GM12878 (cell line): ENCODE results near the gene GSTA1. TPM values are rescaled to one million over a fixed set of nuclear protein-coding genes. Genes with fewer than 3 reads are reported as not detected.
"Not testable (repeated sequence)": the region's sequence is repeated elsewhere in the genome, so short reads cannot be mapped to it uniquely, and the experiment has no call there.

ENCODE experiments used
- ATAC-seq: fragments of 200-7000 bp; cut with Tn5 transposase; 3 replicates; pipeline ENCODE4 v1.9.1; 2020; ENCODE audit warnings: mild to moderate bottlenecking, moderate library complexity
- BruUV-seq: library from RNA; stranded (reverse); fragments of 400-500 nt; replicated peaks from 2 replicates; lab custom pipeline; 2021; lab: Mats Ljungman, UMichigan
- CTCF ChIA-PET: fragments of 300-600 bp; sonication (Branson Sonifier 250); formaldehyde crosslinking; extraction: SDS; loops from one replicate; lab custom pipeline; 2021; ENCODE audit warnings: inconsistent platforms; lab: Yijun Ruan, JAX
- POLR2A ChIA-PET: fragments of 350-600 bp; formaldehyde crosslinking; extraction: SDS; loops from one replicate; lab custom pipeline; 2021; ENCODE audit warnings: inconsistent platforms; lab: Charles Lee
- RAD21 ChIA-PET: fragments of 300-600 bp; sonication (Branson Sonifier 250); formaldehyde crosslinking; loops from one replicate; lab custom pipeline; 2023; ENCODE audit warnings: antibody characterized with exemption; ENCODE audit not compliant: unreplicated experiment; lab: Charles Lee
- SMC1A ChIA-PET: fragments of 300-600 bp; sonication (Branson Sonifier 250); formaldehyde crosslinking; loops from one replicate; lab custom pipeline; 2023; ENCODE audit not compliant: unreplicated experiment, uncharacterized antibody; lab: Charles Lee
- DNase-seq: peaks from one replicate; pipeline ENCODE4 v3.0.0-alpha.2; 2011; ENCODE audit warnings: low read depth, low spot score
- FAIRE-seq: peaks from 3 replicates; lab custom pipeline; 2011; peaks lifted over from hg19 to GRCh38; lab: Jason Lieb, UNC
- H2AFZ ChIP-seq: 2 replicates; pipeline ENCODE4 v1.6.0; 2011; ENCODE audit warnings: low read depth, low read length, control low read depth; ENCODE audit not compliant: control insufficient read depth
- H3K27ac ChIP-seq: 2 replicates; pipeline ENCODE4 v1.5.1; 2011; ENCODE audit warnings: control low read depth; ENCODE audit not compliant: control insufficient read depth, insufficient read depth
- H3K27me3 ChIP-seq, 2 experiments: replicated peaks in 1 of 2; 2 replicates each; pipeline versions ENCODE4 v1.6.0 to v1.6.1; 2011; ENCODE audit warnings: low read length in 1 of 2; ENCODE audit not compliant: control insufficient read depth in 2 of 2, insufficient read depth in 2 of 2
- H3K36me3 ChIP-seq, 2 experiments: 2 replicates each; pipeline ENCODE4 v1.5.1; 2011; ENCODE audit warnings: low read length in 1 of 2; ENCODE audit not compliant: control insufficient read depth in 2 of 2, insufficient read depth in 2 of 2
- H3K4me1 ChIP-seq: 2 replicates; pipeline ENCODE4 v1.6.1; 2011; ENCODE audit warnings: mild to moderate bottlenecking, low read length, moderate library complexity, mixed read lengths; ENCODE audit not compliant: control insufficient read depth, insufficient read depth
- H3K4me2 ChIP-seq: 2 replicates; pipeline ENCODE4 v1.6.0; 2011; ENCODE audit warnings: control low read depth; ENCODE audit not compliant: control insufficient read depth, insufficient read depth
- H3K4me3 ChIP-seq: fragments of 200-600 bp; sonication (generic); 2 replicates; pipeline ENCODE4 v1.5.1; 2016
- H3K79me2 ChIP-seq: 2 replicates; pipeline ENCODE4 v1.6.0; 2011; ENCODE audit warnings: low read length; ENCODE audit not compliant: control insufficient read depth, insufficient read depth
- H3K9ac ChIP-seq: 2 replicates; pipeline ENCODE4 v1.8.0; 2011; ENCODE audit warnings: low read length, control low read depth, mixed read lengths; ENCODE audit not compliant: control insufficient read depth, insufficient read depth
- H3K9me3 ChIP-seq: replicated peaks from 3 replicates; pipeline ENCODE4 v1.5.1; 2011; ENCODE audit warnings: mild to moderate bottlenecking, low read length; ENCODE audit not compliant: control insufficient read depth, insufficient read depth
- H4K20me1 ChIP-seq: 2 replicates; pipeline ENCODE4 v1.6.0; 2011; ENCODE audit not compliant: control insufficient read depth, insufficient read depth
- FOXM1 ChIP-seq: IDR thresholded peaks from 2 replicates; pipeline ENCODE4 v1.6.1; 2012; ENCODE audit warnings: low read depth, mild to moderate bottlenecking, inconsistent platforms, low read length, moderate library complexity
- HDAC2 ChIP-seq: fragments of 200-600 bp; sonication (generic); IDR thresholded peaks from 2 replicates; pipeline ENCODE4 v1.6.1; 2017
- WGBS: methylation state at CpG from one replicate; pipeline ENCODE4 v1.1.6; 2016; ENCODE audit warnings: low lambda C conversion rate; ENCODE audit not compliant: insufficient replicate concordance, insufficient coverage; ENCODE audit errors: missing lambda C conversion rate; 5-methylcytosine and 5-hydroxymethylcytosine counted together
- in situ Hi-C: fragments of 300-500 bp; cut with MboI; formaldehyde crosslinking; loops from 9 replicates; pipeline ENCODE4 v1.14.3; 2018; ENCODE audit warnings: mixed read lengths
- intact Hi-C: fragments of 100-400 bp; cut with micrococcal nuclease; formaldehyde crosslinking; loops from one replicate; pipeline ENCODE4 v1.14.2; 2022; ENCODE audit not compliant: unreplicated experiment
- polyA plus RNA-seq, 11 experiments: library from polyadenylated mRNA; depleted of rRNA in 4 of 11; unstranded in 6 of 11; stranded (reverse) in 5 of 11; fragments of >200 nt; fragmentation: Nextera tagmentation in 4 of 11; fragmentation: Illumina TruSeq in 1 of 11; extraction: Ambion mirVana in 4 of 11; extraction: Trizol in 1 of 11; gene quantifications; 1 replicate in 1 of 11; 2 replicates in 10 of 11; pipeline versions ENCODE4 v1.2.1 to v1.2.3, GENCODE V29; 2011 to 2016; ENCODE audit warnings: inconsistent platforms in 2 of 11, missing spikeins in 2 of 11, low read depth in 1 of 11
- total RNA-seq, 4 experiments: library from RNA; depleted of rRNA in 3 of 4; stranded (reverse); fragments of >200 nt in 3 of 4; fragmentation: Illumina TruSeq in 1 of 4; extraction: Trizol in 1 of 4; gene quantifications; 2 replicates each; pipeline versions ENCODE4 v1.2.1 to v1.2.3, GENCODE V29; 2013 to 2021
- TF ChIP-seq, protein P1 (sequence below): fragments of 450-650 bp; IDR thresholded peaks from 2 replicates; pipeline ENCODE4 v1.6.1; 2017; ENCODE audit warnings: low read depth, mild to moderate bottlenecking, moderate library complexity

The GSTA1 gene
- total and polyA plus RNA-seq, 10 of the 15 experiments (the other 5 are each of a cell fraction or from before 2014, with no cell fraction given), result 0.51 TPM; not detected in 9

GRCh38 chr6:52779237-52779636 lies 24.4 kb downstream of the GSTA1 start (continued):
- TF ChIP-seq, protein P1, sequence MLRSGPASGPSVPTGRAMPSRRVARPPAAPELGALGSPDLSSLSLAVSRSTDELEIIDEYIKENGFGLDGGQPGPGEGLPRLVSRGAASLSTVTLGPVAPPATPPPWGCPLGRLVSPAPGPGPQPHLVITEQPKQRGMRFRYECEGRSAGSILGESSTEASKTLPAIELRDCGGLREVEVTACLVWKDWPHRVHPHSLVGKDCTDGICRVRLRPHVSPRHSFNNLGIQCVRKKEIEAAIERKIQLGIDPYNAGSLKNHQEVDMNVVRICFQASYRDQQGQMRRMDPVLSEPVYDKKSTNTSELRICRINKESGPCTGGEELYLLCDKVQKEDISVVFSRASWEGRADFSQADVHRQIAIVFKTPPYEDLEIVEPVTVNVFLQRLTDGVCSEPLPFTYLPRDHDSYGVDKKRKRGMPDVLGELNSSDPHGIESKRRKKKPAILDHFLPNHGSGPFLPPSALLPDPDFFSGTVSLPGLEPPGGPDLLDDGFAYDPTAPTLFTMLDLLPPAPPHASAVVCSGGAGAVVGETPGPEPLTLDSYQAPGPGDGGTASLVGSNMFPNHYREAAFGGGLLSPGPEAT, result no peak
- TF ChIP-seq HDAC2, result no peak
- TF ChIP-seq FOXM1, result no peak
- TF ChIP-seq, all 136 proteins: peak for 0

DNA sequence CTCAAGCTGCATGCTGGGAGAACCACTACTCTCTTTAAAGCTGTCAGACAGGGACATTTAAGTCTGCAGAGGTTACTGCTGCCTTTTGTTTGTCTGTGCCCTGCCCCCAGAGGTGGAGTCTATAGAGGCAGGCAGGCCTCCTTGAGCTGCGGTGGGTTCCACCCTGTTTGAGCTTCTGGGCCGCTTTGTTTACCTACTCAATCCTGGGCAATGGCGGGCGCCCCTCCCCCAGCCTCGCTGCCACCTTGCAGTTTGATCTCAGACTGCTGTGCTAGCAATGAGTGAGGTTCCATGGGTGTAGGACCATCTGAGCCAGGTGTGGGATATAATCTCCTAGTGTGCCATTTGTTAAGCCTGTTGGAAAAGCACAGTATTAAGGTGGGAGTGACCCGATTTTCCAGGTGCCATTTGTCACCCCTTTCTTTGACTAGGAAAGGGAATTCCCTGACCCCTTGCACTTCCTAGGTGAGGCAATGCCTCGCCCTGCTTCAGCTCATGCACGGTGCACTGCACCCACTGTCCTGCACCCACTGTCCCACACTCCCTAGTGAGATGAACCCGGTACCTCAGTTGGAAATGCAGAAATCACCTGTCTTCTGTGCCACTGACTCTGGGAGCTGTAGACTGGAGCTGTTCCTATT lies 26.8 kb downstream of the GSTA1 start:
- H2AFZ ChIP-seq, RAD21 ChIA-PET, ATAC-seq, DNase-seq, H3K4me2 ChIP-seq, H4K20me1 ChIP-seq, H3K9ac ChIP-seq, H3K79me2 ChIP-seq, BruUV-seq, FAIRE-seq, H3K4me1 ChIP-seq, in situ Hi-C loops, H3K36me3 ChIP-seq, POLR2A ChIA-PET, CTCF ChIA-PET, H3K27me3 ChIP-seq, H3K27ac ChIP-seq, H3K4me3 ChIP-seq, H3K9me3 ChIP-seq, intact Hi-C loops, SMC1A ChIA-PET: not testable (repeated sequence)
- WGBS, result 27% methylated on average over 9 of the region's 9 CpGs

GRCh38 chr6:52769399-52769798 lies 34.2 kb downstream of the GSTA1 start:
- H3K9ac ChIP-seq, H3K27ac ChIP-seq, H3K79me2 ChIP-seq, H3K9me3 ChIP-seq, CTCF ChIA-PET, H2AFZ ChIP-seq, H3K4me1 ChIP-seq, RAD21 ChIA-PET, POLR2A ChIA-PET, SMC1A ChIA-PET, ATAC-seq, BruUV-seq, intact Hi-C loops, DNase-seq, in situ Hi-C loops, H3K36me3 ChIP-seq, H3K27me3 ChIP-seq, H4K20me1 ChIP-seq, H3K4me2 ChIP-seq, H3K4me3 ChIP-seq, FAIRE-seq: not testable (repeated sequence)
- WGBS, result 7% methylated on average over 4 of the region's 4 CpGs

DNA sequence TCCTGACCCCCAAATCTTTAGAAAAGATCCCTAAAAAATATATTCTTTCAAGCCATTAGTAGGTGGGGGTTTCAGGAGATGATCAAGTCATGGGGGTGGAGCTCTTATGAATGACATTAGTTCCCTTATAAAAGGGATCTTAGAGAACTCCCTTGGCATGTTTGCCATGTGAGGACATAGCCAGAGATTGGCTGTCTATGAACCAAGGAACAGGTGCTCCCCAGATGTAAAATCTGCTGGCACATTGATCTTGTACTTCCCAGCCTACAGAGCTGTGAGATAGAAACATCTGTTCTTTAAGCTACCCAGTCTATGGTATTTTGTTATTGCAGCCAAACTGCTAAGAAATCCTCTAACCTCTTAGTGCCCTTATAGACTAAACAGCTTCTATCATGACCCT lies 36.0 kb downstream of the GSTA1 start:
- H3K27ac ChIP-seq, H3K36me3 ChIP-seq, H2AFZ ChIP-seq, H4K20me1 ChIP-seq, DNase-seq, H3K79me2 ChIP-seq, in situ Hi-C loops, CTCF ChIA-PET, RAD21 ChIA-PET, H3K9me3 ChIP-seq, H3K27me3 ChIP-seq, SMC1A ChIA-PET, ATAC-seq, intact Hi-C loops, H3K4me2 ChIP-seq, H3K4me1 ChIP-seq, H3K9ac ChIP-seq, FAIRE-seq, BruUV-seq, H3K4me3 ChIP-seq: not testable (repeated sequence)
- POLR2A ChIA-PET, result interaction anchor here (0.6 kb wide), 1 partner anchor 13 kb away, joined by 3 read pairs; no protein-coding TSS in a partner anchor
